ENCODE measurements around the gene SAMD4A. TPM values are rescaled to one million over a fixed set of nuclear protein-coding genes. Genes with fewer than 3 reads are reported as not detected.

SAMD4A gene
- total and polyA plus RNA-seq, 2 of the 4 experiments (the other 2 are of a cell fraction) = 22.9 to 38.2 TPM

- DNase-seq (no peak), ATAC-seq (ENCODE audit: low read depth) (no peak)
- no peak overlapping the region for H3K27ac ChIP-seq (ENCODE audit: insufficient read depth, low read length)
- no peaks in the 10 kb centered on the region for H3K9me3 ChIP-seq (ENCODE audit: control insufficient read depth, insufficient read depth, low read length)
- peaks cover 48 to 94% of the 10 kb centered on the region in 2 experiments for H3K79me1 ChIP-seq (ENCODE audit: low read depth in 1 of 2, low read length in 2 of 2)
- peak overlapping the region; percentile 7; the same call in 1 of the 2 replicates for H3K23ac ChIP-seq (ENCODE audit: low read depth, low read length)
- no peak overlapping the region for H3K9ac ChIP-seq (ENCODE audit: low read depth, low read length)
- no peak overlapping the region for H3K4me2 ChIP-seq (ENCODE audit: low read depth, low read length)
- BruUV-seq (replicated peaks) = no TSS peak
- TF ChIP-seq MAZ (IDR thresholded peaks at IDR 0.05; ENCODE audit: borderline replicate concordance, low read depth, low read length) (no peak), ELK1 (IDR thresholded peaks at IDR 0.05; ENCODE audit: borderline replicate concordance, low read depth, low read length) (no peak), FOS (IDR thresholded peaks at IDR 0.05; ENCODE audit: low read depth, low read length) (no peak), SMC3 (IDR thresholded peaks at IDR 0.05; ENCODE audit: low read depth, low read length) (no peak), USF2 (IDR thresholded peaks at IDR 0.05; ENCODE audit: low read depth, low read length) (no peak), CHD1 (IDR thresholded peaks at IDR 0.05; ENCODE audit: low read depth, low read length) (no peak), RAD21 (IDR thresholded peaks at IDR 0.05; ENCODE audit: low read length) (no peak), MAFK (IDR thresholded peaks at IDR 0.05; ENCODE audit: low read depth, low read length) (no peak), MXI1 (IDR thresholded peaks at IDR 0.05; ENCODE audit: borderline replicate concordance, low read depth, low read length) (no peak), CEBPB (IDR thresholded peaks at IDR 0.05; ENCODE audit: low read depth, low read length) (no peak), NFE2L2 (IDR thresholded peaks at IDR 0.05; ENCODE audit: low read depth, low read length) (no peak), POLR2A (IDR thresholded peaks at IDR 0.05; ENCODE audit: low read depth, low read length) (no peak)
- no peak overlapping the region for H3K56ac ChIP-seq (ENCODE audit: extremely low read depth, insufficient read depth, low read length)
- no peak overlapping the region for H3K4ac ChIP-seq (ENCODE audit: low read depth, low read length)
- no peaks in the 10 kb centered on the region for H3K27me3 ChIP-seq (ENCODE audit: control insufficient read depth, insufficient read depth, low read length)
- H4K8ac ChIP-seq (ENCODE audit: low read depth in 2 of 2, low read length in 2 of 2) = no peak overlapping the region
- no peak overlapping the region for H2AK5ac ChIP-seq (ENCODE audit: low read depth, low read length)
- CTCF ChIA-PET = no interaction called here
- peaks cover 40% of the 10 kb centered on the region for H3K9me1 ChIP-seq (ENCODE audit: insufficient read depth, low read length)
- H2BK120ac ChIP-seq (ENCODE audit: low read depth, low read length) = no peak overlapping the region
- no peak overlapping the region for H3K18ac ChIP-seq (ENCODE audit: low read depth, low read length)
- no peak overlapping the region for H3K14ac ChIP-seq (replicated peaks; ENCODE audit: low read depth, low read length)
- intact Hi-C loops (cut with micrococcal nuclease) (no loop called here), in situ Hi-C loops (cut with MboI; ENCODE audit: low sequenced_read_pairs) (no loop called here), dilution Hi-C loops (cut with HindIII; ENCODE audit: low sequenced_read_pairs, unreplicated experiment) (no loop called here)
- no peak overlapping the region for H3K4me3 ChIP-seq (ENCODE audit: insufficient read depth, low read depth, low read length)
- H2AK9ac ChIP-seq (replicated peaks; ENCODE audit: low read depth, low read length, poor library complexity) = no peak overlapping the region
- peaks cover 38% of the 10 kb centered on the region for H3K4me1 ChIP-seq (ENCODE audit: control insufficient read depth, insufficient read depth, low read length)
- no peak overlapping the region for H2BK20ac ChIP-seq (ENCODE audit: low read depth, low read length)
- POLR2A ChIA-PET (ENCODE audit: unreplicated experiment) = no interaction called here
- no peak overlapping the region for H2BK15ac ChIP-seq (ENCODE audit: low read depth, low read length)
- no peak overlapping the region for H4K91ac ChIP-seq (ENCODE audit: insufficient read depth, low read depth, low read length)
- H3K36me3 ChIP-seq (ENCODE audit: control insufficient read depth, insufficient read depth, low read length) = 0 out of 2 replicates have a peak, but pooled peaks cover 4% of the 10 kb centered on the region
- no peak overlapping the region for H2BK5ac ChIP-seq (ENCODE audit: low read depth, low read length, poor library complexity, severe bottlenecking)
- no peak overlapping the region for H2AFZ ChIP-seq (replicated peaks; ENCODE audit: low read length, poor library complexity)
- WGBS, 2 experiments (ENCODE audit: extremely low coverage in 2 of 2, insufficient read length in 1 of 2) = 47% methylated on average over 3 of the region's 5 CpGs; no CpG with 5 or more reads in 1 of the 2 experiments
- peaks cover 89% of the 10 kb centered on the region for H4K20me1 ChIP-seq (ENCODE audit: insufficient read depth, low read length)
- H4K5ac ChIP-seq (ENCODE audit: low read depth, low read length) = no peak overlapping the region
These were observed 105.8 kb downstream of the SAMD4A start for GRCh38 chr14:54672688-54673087.
